ENCODE data around the gene C8B. TPM values are rescaled to one million over a fixed set of nuclear protein-coding genes. Genes with fewer than 3 reads are reported as not detected.
A peak's percentile ranks its signal among the peaks of the same experiment; 100 is the strongest.

The C8B gene
- total RNA-seq = not detected
- under 1 TPM in 2 of 8 donors, not detected in 6; 0.25 to 0.40 TPM for polyA plus RNA-seq (ENCODE audit: insufficient read depth in 1 of 8, insufficient read length in 8 of 8, low replicate concordance in 1 of 8)
- long read RNA-seq, donor 1 = 0 reads
- long read RNA-seq, donor 2 = 0 reads
- long read RNA-seq, donor 3 = 0 reads
- long read RNA-seq, donor 4 = 0 reads
- long read RNA-seq, donor 5 = 0 reads
- long read RNA-seq, donor 6 = 0 reads
- long read RNA-seq, donor 7 = 0 reads
- long read RNA-seq, donor 8 = 0 reads
- long read RNA-seq, donor 9 = 0 reads
- long read RNA-seq, donor 10 = 0 reads
- long read RNA-seq, donor 11 = 0 reads

DNA sequence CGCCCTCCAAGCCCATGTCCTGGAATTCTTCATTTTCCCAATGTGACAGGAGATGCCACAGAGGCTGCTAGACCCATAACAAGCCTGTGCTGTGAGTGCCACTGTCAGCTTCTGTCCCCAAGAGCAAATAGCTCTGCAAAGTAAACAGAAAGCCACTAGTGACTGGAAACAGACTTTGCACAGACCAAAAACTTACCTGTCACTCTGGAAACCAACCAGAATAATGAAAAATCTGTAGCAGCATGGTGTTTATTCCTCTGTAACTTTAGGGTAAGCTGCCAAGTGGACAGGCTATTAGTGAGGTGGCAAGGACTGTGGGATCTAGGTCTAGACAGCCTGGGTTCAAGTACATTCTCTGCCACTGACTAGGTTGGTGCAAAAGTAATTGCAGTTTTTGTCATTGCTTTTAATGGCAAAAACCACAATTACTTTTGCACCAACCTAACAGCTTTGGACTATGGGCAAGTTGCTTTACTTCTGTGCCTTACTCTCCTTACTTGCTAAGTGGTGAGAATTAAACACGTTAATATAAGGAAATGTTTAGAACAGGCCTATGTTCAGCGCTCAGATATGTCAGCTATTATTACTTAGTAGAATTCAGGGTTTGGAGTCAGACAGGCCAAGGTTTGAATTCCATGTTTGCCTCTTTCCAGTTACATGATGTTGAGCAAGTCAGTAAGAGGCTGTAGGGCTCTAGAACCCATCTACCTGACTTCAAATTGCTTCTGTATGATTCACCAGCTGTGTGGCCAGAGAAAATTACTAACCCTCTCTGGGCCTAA lies at the start of gene C8B:
Gene C8B (minus strand): TSS at position 100 of the 782 bp plus-strand sequence. CDS start 67 bp downstream, at position 33.
- DNase-seq = no peak
- H3K27ac ChIP-seq (ENCODE audit: low read length) = no peak within 1 kb of the TSS
- H3K27me3 ChIP-seq (ENCODE audit: control insufficient read depth, insufficient read depth, low read length) = no peaks in the 10 kb centered on the region
- no peak within 1 kb of the TSS for H3K4me3 ChIP-seq (ENCODE audit: low read length)
- 83% methylated on average over 1 of the region's 3 CpGs for WGBS (ENCODE audit: insufficient coverage)
- peaks cover 4% of the 10 kb centered on the region for H3K9me3 ChIP-seq (replicated peaks; ENCODE audit: control insufficient read depth, low read depth, low read length)
- no peaks in the 10 kb centered on the region for H3K36me3 ChIP-seq (ENCODE audit: control insufficient read depth, insufficient read depth, low read length)
- H3K4me1 ChIP-seq (ENCODE audit: control insufficient read depth, insufficient read depth, low read length) = no peaks in the 10 kb centered on the region

- Histone ChIP-seq H3K9me3 (replicated peaks; ENCODE audit: control insufficient read depth, low read depth, low read length) (no peaks in the 10 kb centered on the region), H3K36me3 (ENCODE audit: control insufficient read depth, insufficient read depth, low read length) (no peaks in the 10 kb centered on the region), H3K4me3 (ENCODE audit: low read length) (no peak overlapping the region), H3K4me1 (ENCODE audit: control insufficient read depth, insufficient read depth, low read length) (no peaks in the 10 kb centered on the region), H3K27ac (ENCODE audit: low read length) (no peak overlapping the region), H3K27me3 (ENCODE audit: control insufficient read depth, insufficient read depth, low read length) (peaks cover 2% of the 10 kb centered on the region)
- 88% methylated on average over 14 of the region's 15 CpGs for WGBS (ENCODE audit: insufficient coverage)
- no peak for DNase-seq
Measured at GRCh38 chr1:57015071-57015470, 49.3 kb upstream of the C8B start.

GRCh38 chr1:57013522-57013921 lies 47.7 kb upstream of the C8B start:
- DNase-seq = peak; percentile 18
- no peak overlapping the region for H3K4me3 ChIP-seq (ENCODE audit: low read length)
- H3K36me3 ChIP-seq (ENCODE audit: control insufficient read depth, insufficient read depth, low read length) = no peaks in the 10 kb centered on the region
- WGBS (ENCODE audit: insufficient coverage) = no CpG with 5 or more reads among the region's 2 CpGs
- no peaks in the 10 kb centered on the region for H3K27me3 ChIP-seq (ENCODE audit: control insufficient read depth, insufficient read depth, low read length)
- H3K4me1 ChIP-seq (ENCODE audit: control insufficient read depth, insufficient read depth, low read length) = no peaks in the 10 kb centered on the region
- H3K27ac ChIP-seq (ENCODE audit: low read length) = no peak overlapping the region
- no peaks in the 10 kb centered on the region for H3K9me3 ChIP-seq (replicated peaks; ENCODE audit: control insufficient read depth, low read depth, low read length)

- H3K9me3 ChIP-seq (replicated peaks; ENCODE audit: control insufficient read depth, low read depth, low read length) = no peaks in the 10 kb centered on the region
- no peaks in the 10 kb centered on the region for H3K36me3 ChIP-seq (ENCODE audit: control insufficient read depth, insufficient read depth, low read length)
- no peak overlapping the region for H3K27ac ChIP-seq (ENCODE audit: low read length)
- peak; percentile 15 for DNase-seq
- H3K4me3 ChIP-seq (ENCODE audit: low read length) = no peak overlapping the region
- H3K4me1 ChIP-seq (ENCODE audit: control insufficient read depth, insufficient read depth, low read length) = no peaks in the 10 kb centered on the region
- H3K27me3 ChIP-seq (ENCODE audit: control insufficient read depth, insufficient read depth, low read length) = no peaks in the 10 kb centered on the region
- WGBS (ENCODE audit: insufficient coverage) = no CpG with 5 or more reads among the region's 1 CpG
Measured at GRCh38 chr1:57012315-57012714, 46.5 kb upstream of the C8B start.

DNA sequence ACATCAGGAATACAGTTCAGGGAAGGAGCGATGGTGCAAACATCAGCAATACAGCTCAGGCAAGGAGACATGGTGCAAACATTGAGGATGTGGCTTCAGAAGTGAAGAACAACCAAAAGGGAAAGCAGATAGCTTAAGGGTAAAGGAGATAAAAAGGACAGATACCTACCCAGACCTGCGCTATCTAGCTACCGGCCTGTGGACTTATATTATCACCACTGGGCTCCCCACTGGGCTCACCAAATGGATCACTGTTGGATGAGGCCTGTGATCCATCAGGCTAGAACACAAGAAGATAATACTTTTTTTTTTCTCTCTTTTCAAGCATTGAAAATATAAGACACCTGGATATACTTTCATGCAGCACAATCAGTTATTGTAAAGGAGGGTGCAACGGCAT lies 44.7 kb upstream of the C8B start:
- no peaks in the 10 kb centered on the region for H3K4me1 ChIP-seq (ENCODE audit: control insufficient read depth, insufficient read depth, low read length)
- no peak for DNase-seq
- H3K4me3 ChIP-seq (ENCODE audit: low read length) = no peak overlapping the region
- no peaks in the 10 kb centered on the region for H3K27me3 ChIP-seq (ENCODE audit: control insufficient read depth, insufficient read depth, low read length)
- H3K36me3 ChIP-seq (ENCODE audit: control insufficient read depth, insufficient read depth, low read length) = no peaks in the 10 kb centered on the region
- H3K27ac ChIP-seq (ENCODE audit: low read length) = no peak overlapping the region
- WGBS (ENCODE audit: insufficient coverage) = 100% methylated on average over 2 of the region's 4 CpGs
- no peaks in the 10 kb centered on the region for H3K9me3 ChIP-seq (replicated peaks; ENCODE audit: control insufficient read depth, low read depth, low read length)

GRCh38 chr1:57007948-57008347 lies 42.1 kb upstream of the C8B start:
- no peak overlapping the region for H3K4me3 ChIP-seq (ENCODE audit: low read length)
- H3K27me3 ChIP-seq (ENCODE audit: control insufficient read depth, insufficient read depth, low read length) = no peaks in the 10 kb centered on the region
- WGBS (ENCODE audit: insufficient coverage) = 33% methylated on average over 1 of the region's 2 CpGs
- H3K27ac ChIP-seq (ENCODE audit: low read length) = no peak overlapping the region
- no peaks in the 10 kb centered on the region for H3K4me1 ChIP-seq (ENCODE audit: control insufficient read depth, insufficient read depth, low read length)
- H3K9me3 ChIP-seq (replicated peaks; ENCODE audit: control insufficient read depth, low read depth, low read length) = no peaks in the 10 kb centered on the region
- DNase-seq = peak; percentile 40
- no peaks in the 10 kb centered on the region for H3K36me3 ChIP-seq (ENCODE audit: control insufficient read depth, insufficient read depth, low read length)

DNA sequence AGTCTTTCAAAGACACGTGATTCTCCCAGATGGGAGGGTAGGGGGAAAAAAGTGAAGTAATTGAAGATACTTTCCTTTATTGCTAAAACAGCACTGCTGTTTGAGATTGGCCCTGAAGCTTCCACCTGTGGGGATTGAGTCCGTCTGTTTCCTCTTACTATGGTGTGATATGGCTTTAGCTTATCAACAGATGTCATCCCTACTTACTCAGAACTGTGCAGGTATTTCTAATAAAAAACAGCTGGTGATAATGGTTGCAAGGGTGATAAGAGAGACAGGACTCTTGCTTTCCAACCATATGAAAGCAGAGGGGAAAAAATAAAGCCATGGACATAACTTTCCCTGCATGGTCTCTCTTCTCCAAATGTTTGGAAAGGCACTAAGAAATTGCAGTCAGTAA lies 41.7 kb upstream of the C8B start:
- H3K4me1 ChIP-seq (ENCODE audit: control insufficient read depth, insufficient read depth, low read length) = no peaks in the 10 kb centered on the region
- DNase-seq = no peak
- H3K9me3 ChIP-seq (replicated peaks; ENCODE audit: control insufficient read depth, low read depth, low read length) = no peaks in the 10 kb centered on the region
- H3K4me3 ChIP-seq (ENCODE audit: low read length) = no peak overlapping the region
- no peaks in the 10 kb centered on the region for H3K36me3 ChIP-seq (ENCODE audit: control insufficient read depth, insufficient read depth, low read length)
- H3K27me3 ChIP-seq (ENCODE audit: control insufficient read depth, insufficient read depth, low read length) = no peaks in the 10 kb centered on the region
- H3K27ac ChIP-seq (ENCODE audit: low read length) = no peak overlapping the region
- no CpG with 5 or more reads among the region's 2 CpGs for WGBS (ENCODE audit: insufficient coverage)

DNA sequence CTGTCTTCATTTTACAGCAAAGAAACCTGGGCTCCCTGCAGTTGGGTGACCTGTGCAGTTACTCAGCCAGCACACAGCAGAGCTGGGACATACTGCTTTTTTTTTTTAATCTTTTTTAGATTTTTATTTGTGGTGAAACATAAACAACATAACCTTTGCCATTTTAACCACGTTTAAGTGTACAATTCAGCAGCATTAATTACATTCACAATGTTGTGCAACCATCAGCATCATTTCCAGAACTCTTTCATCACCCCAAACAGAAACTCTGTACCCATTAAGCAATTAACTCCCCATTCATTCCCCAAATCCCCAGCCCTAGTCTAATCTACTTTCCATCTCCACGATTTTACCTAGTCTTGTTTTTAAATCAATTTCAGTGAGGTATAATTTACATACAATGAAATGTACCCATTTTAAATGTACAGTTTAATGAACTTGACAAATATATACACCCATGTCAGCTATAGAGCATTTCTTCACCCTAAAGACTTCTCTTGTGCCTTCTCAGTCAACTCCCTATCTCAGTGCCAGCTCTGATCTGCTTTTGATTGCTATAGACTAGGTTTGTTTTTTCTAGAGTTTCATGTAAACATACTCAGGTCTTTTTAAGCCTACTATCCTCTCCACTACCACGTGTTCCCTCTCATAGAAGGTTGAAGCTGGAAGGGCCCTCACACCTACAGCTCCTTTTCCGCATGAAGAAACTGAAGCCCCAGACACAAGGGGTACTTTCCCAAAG lies 37.8 kb upstream of the C8B start:
- Histone ChIP-seq H3K36me3 (ENCODE audit: control insufficient read depth, insufficient read depth, low read length) (no peaks in the 10 kb centered on the region), H3K4me1 (ENCODE audit: control insufficient read depth, insufficient read depth, low read length) (no peaks in the 10 kb centered on the region), H3K9me3 (replicated peaks; ENCODE audit: control insufficient read depth, low read depth, low read length) (no peaks in the 10 kb centered on the region), H3K4me3 (ENCODE audit: low read length) (no peak overlapping the region), H3K27ac (ENCODE audit: low read length) (no peak overlapping the region), H3K27me3 (ENCODE audit: control insufficient read depth, insufficient read depth, low read length) (no peaks in the 10 kb centered on the region)
- 71% methylated on average over 1 of the region's 4 CpGs for WGBS (ENCODE audit: insufficient coverage)
- no peak for DNase-seq

DNA sequence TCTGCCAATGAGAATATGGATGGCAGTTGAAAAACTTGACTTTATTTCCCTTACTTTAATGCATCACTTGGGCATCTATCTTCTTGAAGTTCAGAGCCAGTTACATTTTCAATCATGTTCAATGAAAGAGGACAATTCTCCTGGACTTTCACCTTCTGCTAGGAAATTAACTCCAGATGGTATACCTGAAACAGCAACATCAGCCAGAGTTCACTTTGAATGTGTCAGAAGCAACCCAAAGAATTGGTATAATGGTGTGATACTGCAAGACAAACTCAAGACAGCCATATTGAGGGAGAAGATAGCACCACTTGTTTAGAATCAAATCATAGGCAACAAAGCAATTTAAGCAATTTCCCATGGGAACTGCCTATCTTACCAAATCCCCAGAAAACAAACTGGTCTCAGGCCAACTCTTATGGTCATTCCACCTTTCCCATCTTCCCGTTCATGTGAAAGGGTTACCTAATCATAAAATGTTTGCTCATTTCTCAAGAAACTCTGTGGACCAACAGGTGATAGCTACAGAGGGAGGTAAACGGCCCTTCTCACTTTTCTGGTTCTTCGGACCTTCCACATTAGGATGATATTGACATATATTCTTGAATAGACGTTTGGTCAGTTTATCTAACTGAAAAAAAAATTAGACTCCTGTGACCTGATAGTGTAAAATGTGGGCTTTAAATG lies 29.7 kb upstream of the C8B start:
- H3K27ac ChIP-seq (ENCODE audit: low read length) = no peak overlapping the region
- no peak for DNase-seq
- no CpG with 5 or more reads among the region's 4 CpGs for WGBS (ENCODE audit: insufficient coverage)
- H3K27me3 ChIP-seq (ENCODE audit: control insufficient read depth, insufficient read depth, low read length) = no peaks in the 10 kb centered on the region
- no peaks in the 10 kb centered on the region for H3K36me3 ChIP-seq (ENCODE audit: control insufficient read depth, insufficient read depth, low read length)
- H3K4me1 ChIP-seq (ENCODE audit: control insufficient read depth, insufficient read depth, low read length) = no peaks in the 10 kb centered on the region
- no peak overlapping the region for H3K4me3 ChIP-seq (ENCODE audit: low read length)
- H3K9me3 ChIP-seq (replicated peaks; ENCODE audit: control insufficient read depth, low read depth, low read length) = no peaks in the 10 kb centered on the region

DNA sequence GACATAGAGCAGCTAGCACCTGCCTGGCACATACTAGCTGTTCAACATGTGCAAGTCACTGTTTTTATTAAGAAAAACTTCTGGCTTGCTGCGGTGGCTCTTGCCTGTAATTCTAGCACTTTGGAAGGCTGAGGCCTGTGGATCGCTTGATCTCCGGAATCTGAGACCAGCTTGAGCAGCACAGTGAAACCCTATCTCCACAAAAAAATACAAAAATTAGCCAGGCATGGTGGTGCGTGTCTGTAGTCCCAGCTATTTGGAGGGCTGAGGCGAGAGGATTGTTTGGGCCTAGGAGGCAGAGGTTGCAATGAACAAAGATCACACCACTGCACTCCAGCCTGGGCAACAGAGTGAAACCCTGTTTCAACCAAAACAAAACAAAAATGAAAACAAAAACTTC lies 27.7 kb upstream of the C8B start:
- Histone ChIP-seq H3K9me3 (replicated peaks; ENCODE audit: control insufficient read depth, low read depth, low read length) (no peaks in the 10 kb centered on the region), H3K27me3 (ENCODE audit: control insufficient read depth, insufficient read depth, low read length) (no peaks in the 10 kb centered on the region), H3K27ac (ENCODE audit: low read length) (no peak overlapping the region), H3K4me1 (ENCODE audit: control insufficient read depth, insufficient read depth, low read length) (no peaks in the 10 kb centered on the region), H3K4me3 (ENCODE audit: low read length) (no peak overlapping the region), H3K36me3 (ENCODE audit: control insufficient read depth, insufficient read depth, low read length) (no peaks in the 10 kb centered on the region)
- WGBS (ENCODE audit: insufficient coverage) = 28% methylated on average over 2 of the region's 5 CpGs
- DNase-seq = no peak

Measured in muscle of leg (tissue), 16 donors.